ENCODE results near the gene RTN4R. TPM values are rescaled to one million over a fixed set of nuclear protein-coding genes. Genes with fewer than 3 reads are reported as not detected.

The RTN4R gene
- total RNA-seq, 1 experiment from 2014 or later = 19.0 TPM

- Histone ChIP-seq H3K4me2 (ENCODE audit: low read length) (no peak overlapping the region), H3K79me2 (ENCODE audit: insufficient read depth, low read length) (no peaks in the 10 kb centered on the region), H3K27me3 (ENCODE audit: insufficient read depth, low read length) (no peaks in the 10 kb centered on the region), H2AFZ (ENCODE audit: low read depth, low read length, poor library complexity, severe bottlenecking) (no peak overlapping the region), H4K20me1 (ENCODE audit: insufficient read depth) (no peaks in the 10 kb centered on the region), H3K9me2 (ENCODE audit: insufficient read depth) (no peaks in the 10 kb centered on the region), H3K27ac (ENCODE audit: low read depth, low read length) (no peak overlapping the region), H3K36me3 (ENCODE audit: control insufficient read depth in 1 of 2, insufficient read depth in 2 of 2, low read length in 2 of 2) (no peaks in the 10 kb centered on the region), H3K9ac (ENCODE audit: low read length) (no peak overlapping the region), H3K9me3 (ENCODE audit: control insufficient read depth in 1 of 2, insufficient read depth in 1 of 2, low read depth in 1 of 2, low read length in 2 of 2) (no peaks in the 10 kb centered on the region), H3K4me1 (ENCODE audit: control insufficient read depth in 1 of 2, insufficient read depth in 2 of 2, low read length in 2 of 2) (no peaks in the 10 kb centered on the region), H3K4me3 (replicated peaks in 1 of 2; ENCODE audit: low read depth in 1 of 2, low read length in 2 of 2) (no peak overlapping the region)
- ChIA-PET CTCF (interaction anchor here (1.2 kb wide), 1 partner anchor 134 kb away, joined by 3 read pairs; no protein-coding TSS in a partner anchor), RAD21 (ENCODE audit: low non-redundant PET in 1 of 2, low total read pairs in 2 of 2, uncharacterized antibody in 2 of 2, unreplicated experiment in 2 of 2) (interaction anchor here in 1 of 2 experiments (1.3 kb wide), 1 partner anchor 134 kb away, joined by 3 read pairs; no protein-coding TSS in a partner anchor), POLR2A (interaction anchor here (1.0 kb wide), 1 partner anchor 135 kb away, joined by 3 read pairs; no protein-coding TSS in a partner anchor)
- intact Hi-C loops (cut with micrococcal nuclease) = no loop called here
- no peak for DNase-seq (ENCODE audit: low read depth, low spot score)
- ATAC-seq = no peak
- no TSS peak for BruUV-seq (replicated peaks)
- TF ChIP-seq CBX3 (IDR thresholded peaks at IDR 0.05; ENCODE audit: low read depth) = no peak
- no peak for TF ChIP-seq FOSL1 (IDR thresholded peaks at IDR 0.05; ENCODE audit: low read depth)
- no peak for TF ChIP-seq JUND (IDR thresholded peaks at IDR 0.05)
- no peak for TF ChIP-seq SP1 (IDR thresholded peaks at IDR 0.05; ENCODE audit: low read depth)
- TF ChIP-seq REST (IDR thresholded peaks at IDR 0.05; ENCODE audit: low read depth) = no peak
These were observed 23.5 kb upstream of the RTN4R start for GRCh38 chr22:20291604-20292063.

- DNase-seq (ENCODE audit: low read depth, low spot score) (no peak), ATAC-seq (no peak)
- Histone ChIP-seq H3K9me2 (ENCODE audit: insufficient read depth) (no peaks in the 10 kb centered on the region), H2AFZ (ENCODE audit: low read depth, low read length, poor library complexity, severe bottlenecking) (no peak overlapping the region), H4K20me1 (ENCODE audit: insufficient read depth) (no peaks in the 10 kb centered on the region), H3K9ac (ENCODE audit: low read length) (no peak overlapping the region), H3K4me2 (ENCODE audit: low read length) (no peak overlapping the region), H3K27ac (ENCODE audit: low read depth, low read length) (no peak overlapping the region), H3K4me1 (ENCODE audit: control insufficient read depth in 1 of 2, insufficient read depth in 2 of 2, low read length in 2 of 2) (no peaks in the 10 kb centered on the region), H3K4me3 (replicated peaks in 1 of 2; ENCODE audit: low read depth in 1 of 2, low read length in 2 of 2) (no peak overlapping the region), H3K9me3 (ENCODE audit: control insufficient read depth in 1 of 2, insufficient read depth in 1 of 2, low read depth in 1 of 2, low read length in 2 of 2) (no peaks in the 10 kb centered on the region), H3K36me3 (ENCODE audit: control insufficient read depth in 1 of 2, insufficient read depth in 2 of 2, low read length in 2 of 2) (no peaks in the 10 kb centered on the region), H3K27me3 (ENCODE audit: insufficient read depth, low read length) (no peaks in the 10 kb centered on the region), H3K79me2 (ENCODE audit: insufficient read depth, low read length) (no peaks in the 10 kb centered on the region)
- no peak for TF ChIP-seq EGR1 (IDR thresholded peaks at IDR 0.05; ENCODE audit: low read depth)
- TF ChIP-seq REST (IDR thresholded peaks at IDR 0.05; ENCODE audit: low read depth) = no peak
- no peak for TF ChIP-seq ELF1 (IDR thresholded peaks at IDR 0.05; ENCODE audit: borderline replicate concordance, low read depth)
- BruUV-seq (replicated peaks) = no TSS peak
- intact Hi-C loops (cut with micrococcal nuclease) = no loop called here
- ChIA-PET CTCF (interaction anchor here (1.2 kb wide), 1 partner anchor 134 kb away, joined by 3 read pairs; no protein-coding TSS in a partner anchor), POLR2A (no interaction called here), RAD21 (ENCODE audit: low non-redundant PET in 1 of 2, low total read pairs in 2 of 2, uncharacterized antibody in 2 of 2, unreplicated experiment in 2 of 2) (interaction anchor here in 1 of 2 experiments (1.3 kb wide), 1 partner anchor 134 kb away, joined by 3 read pairs; no protein-coding TSS in a partner anchor)
These were observed 23.1 kb upstream of the RTN4R start for GRCh38 chr22:20291249-20291586.

Measured in HCT116 (cell line).